Cardiac fibroblast (primary cell): ENCODE results near the gene PLP2.

Experiments used
- DNase-seq, 2 donors: peaks; one replicate each; pipeline versions ENCODE4 v3.0.0 to v3.0.0-alpha.2; 2010; ENCODE audit warnings: low read depth in 2 of 2
- H3K4me3 ChIP-seq, 2 donors: replicated peaks in 1 of 2; 1 replicate in 1 of 2; 2 replicates in 1 of 2; pipeline ENCODE4 v1.5.1; 2011; ENCODE audit warnings: low read depth in 2 of 2, low read length in 2 of 2, mild to moderate bottlenecking in 2 of 2, moderate library complexity in 1 of 2
- CTCF ChIP-seq: IDR thresholded peaks from one replicate; pipeline ENCODE4 v1.5.1; 2011; ENCODE audit warnings: low read depth, mild to moderate bottlenecking, low read length, inconsistent platforms

Gene PLP2

GRCh38 chrX:49197543-49198087 lies 25.9 kb downstream of the PLP2 start:
- no peak for DNase-seq
- no peak for TF ChIP-seq CTCF
- H3K4me3 ChIP-seq = no peak overlapping the region

GRCh38 chrX:49198540-49199314 lies 27.0 kb downstream of the PLP2 start:
- no peak for TF ChIP-seq CTCF
- no peak overlapping the region for H3K4me3 ChIP-seq
- DNase-seq = no peak

GRCh38 chrX:49199315-49199595 lies 27.6 kb downstream of the PLP2 start:
- no peak overlapping the region for H3K4me3 ChIP-seq
- TF ChIP-seq CTCF = no peak
- no peak for DNase-seq

- DNase-seq = peak; percentile 85 to 91
- no peak for TF ChIP-seq CTCF
- peak within 1 kb of the TSS in 1 of 2 donors; percentile 14 for H3K4me3 ChIP-seq
Observed at GRCh38 chrX:49199906-49200771, 28.4 kb downstream of the PLP2 start, which contains the start of gene SYP. TSS of gene SYP (minus strand) at chrX:49200193. CDS start at chrX:49200186, 7 bp downstream.

GRCh38 chrX:49202022-49202421 lies 30.3 kb downstream of the PLP2 start:
- no peak for DNase-seq
- no peak overlapping the region for H3K4me3 ChIP-seq
- TF ChIP-seq CTCF = no peak

- TF ChIP-seq CTCF = no peak
- H3K4me3 ChIP-seq = no peak overlapping the region
- no peak for DNase-seq
Observed at GRCh38 chrX:49203536-49203935, 31.8 kb downstream of the PLP2 start.
